Esophagus muscularis mucosa (tissue), 4 donors: ENCODE results near the gene RGS3. TPM values are rescaled to one million over a fixed set of nuclear protein-coding genes. Genes with fewer than 3 reads are reported as not detected.

Source experiments
- DNase-seq: peaks from one replicate; pipeline ENCODE4 v3.0.0-alpha.2; 2017; ENCODE audit errors: extremely low spot score
- H3K27ac ChIP-seq, 4 donors: fragments of 200-600 bp; sonication (generic); replicated peaks in 1 of 4; 1 replicate in 3 of 4; 2 replicates in 1 of 4; pipeline ENCODE4 v1.5.1; 2016 to 2019; ENCODE audit warnings: mild to moderate bottlenecking in 1 of 4
- H3K27me3 ChIP-seq, 4 donors: fragments of 200-600 bp; sonication (generic); one replicate each; pipeline versions ENCODE4 v1.5.1 to v1.6.0; 2016 to 2019
- H3K36me3 ChIP-seq, 4 donors: fragments of 200-600 bp; sonication (generic); one replicate each; pipeline ENCODE4 v1.5.1; 2016 to 2019
- H3K4me1 ChIP-seq, 4 donors: fragments of 200-600 bp; sonication (generic); one replicate each; pipeline ENCODE4 v1.5.1; 2016 to 2019
- H3K4me3 ChIP-seq, 4 donors: fragments of 200-600 bp; sonication (generic); 1 replicate in 2 of 4; 2 replicates in 2 of 4; pipeline ENCODE4 v1.5.1; 2016 to 2019; ENCODE audit warnings: mild to moderate bottlenecking in 4 of 4, moderate library complexity in 1 of 4
- H3K9me3 ChIP-seq, 4 donors: fragments of 200-600 bp; sonication (generic); 1 replicate in 3 of 4; 2 replicates in 1 of 4; pipeline ENCODE4 v1.5.1; 2016 to 2019
- CTCF ChIP-seq, 3 experiments: fragments of 200-600 bp in 2 of 3; fragments of 450-650 bp in 1 of 3; sonication (generic) in 2 of 3; IDR thresholded peaks; one replicate each; pipeline ENCODE4 v1.5.1; 2017 to 2019; ENCODE audit warnings: antibody characterized with exemption in 3 of 3, mild to moderate bottlenecking in 2 of 3, moderate library complexity in 1 of 3
- EP300 ChIP-seq: sonication (generic); formaldehyde crosslinking; IDR thresholded peaks from one replicate; pipeline ENCODE4 v1.6.1; 2017; ENCODE audit warnings: antibody characterized with exemption
- POLR2A ChIP-seq: fragments of 450-650 bp; IDR thresholded peaks from one replicate; pipeline ENCODE4 v1.6.1; 2017; ENCODE audit warnings: antibody characterized with exemption, moderate library complexity, mild to moderate bottlenecking, low read depth
- POLR2AphosphoS5 ChIP-seq, 2 donors: sonication (generic); formaldehyde crosslinking; IDR thresholded peaks; one replicate each; pipeline ENCODE4 v1.6.1; 2017; ENCODE audit warnings: antibody characterized with exemption in 2 of 2
- WGBS: methylation state at CpG from one replicate; pipeline ENCODE4 v1.1.5; 2018; 5-methylcytosine and 5-hydroxymethylcytosine counted together
- intact Hi-C: fragments of 100-400 bp; cut with DNase I; formaldehyde crosslinking; loops from one replicate; pipeline ENCODE4 v1.15.1; 2023
- total RNA-seq, 4 donors: library from RNA; depleted of rRNA; stranded (reverse); fragments of >200 nt; gene quantifications; one replicate each; pipeline versions ENCODE4 v1.1.0 to v1.2.1, GENCODE V29; 2016

RGS3 gene
- total RNA-seq, 4 donors from 2014 or later = 37.3 to 121 (median 68.5) TPM

- no peak for DNase-seq
- Histone ChIP-seq H3K9me3 (no peaks in the 10 kb centered on the region), H3K4me1 (peaks cover 8 to 20% (median 14%) of the 10 kb centered on the region in 4 donors), H3K36me3 (no peaks in the 10 kb centered on the region), H3K27ac (no peak overlapping the region), H3K27me3 (no peaks in the 10 kb centered on the region), H3K4me3 (no peak overlapping the region)
- intact Hi-C loops = no loop called here
- TF ChIP-seq CTCF (IDR thresholded peaks at IDR 0.05) (no peak), POLR2A (no peak), EP300 (no peak)
- 82% methylated on average over 4 of the region's 4 CpGs for WGBS
These were observed 165.1 kb downstream of the RGS3 start for GRCh38 chr9:113628621-113629020.

- intact Hi-C loops = no loop called here
- WGBS = 83% methylated on average over 11 of the region's 11 CpGs
- no peak for DNase-seq
- peaks cover 8 to 28% (median 13%) of the 10 kb centered on the region in 4 donors for H3K4me1 ChIP-seq
- no peak overlapping the region for H3K4me3 ChIP-seq
- no peaks in the 10 kb centered on the region for H3K9me3 ChIP-seq
- no peaks in the 10 kb centered on the region for H3K27me3 ChIP-seq
- TF ChIP-seq POLR2A = no peak
- TF ChIP-seq EP300 = no peak
- no peak for TF ChIP-seq CTCF (IDR thresholded peaks at IDR 0.05)
- no peak for TF ChIP-seq POLR2AphosphoS5 (IDR thresholded peaks at IDR 0.05)
- no peak overlapping the region for H3K27ac ChIP-seq
- no peaks in the 10 kb centered on the region for H3K36me3 ChIP-seq
These were observed 167.0 kb downstream of the RGS3 start for GRCh38 chr9:113630386-113631136.

DNA sequence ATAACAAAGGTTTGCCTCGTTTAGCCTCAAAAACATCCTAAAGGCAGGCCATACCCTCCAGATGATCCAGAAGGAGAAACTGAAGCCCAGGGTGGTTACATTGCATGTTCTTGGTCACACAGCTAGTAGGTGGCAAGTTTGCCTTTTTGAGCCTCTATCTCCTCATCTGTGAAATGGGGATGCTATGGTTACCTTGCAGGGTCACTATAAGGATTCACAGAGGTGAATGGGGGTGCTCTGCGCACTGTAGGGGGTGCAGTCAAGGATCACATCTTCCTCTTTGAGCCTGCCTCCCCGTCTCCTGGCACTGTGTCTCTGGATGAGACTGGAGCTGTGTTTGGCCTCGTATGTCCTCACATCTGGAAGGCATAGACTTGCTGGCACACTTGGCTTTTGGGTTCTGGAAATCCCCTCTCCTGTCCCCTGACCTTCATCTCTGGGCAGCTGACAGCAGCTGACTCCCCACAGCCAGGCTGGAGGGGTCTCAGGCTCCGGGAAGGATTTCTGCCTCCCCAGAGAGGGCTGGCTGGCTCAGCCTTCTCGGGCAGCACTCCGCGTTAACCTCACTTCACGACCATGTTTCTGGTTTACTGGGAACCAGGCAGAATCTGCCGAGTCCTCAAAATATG lies 167.7 kb downstream of the RGS3 start:
- Histone ChIP-seq H3K9me3 (no peaks in the 10 kb centered on the region), H3K27ac (no peak overlapping the region), H3K27me3 (no peaks in the 10 kb centered on the region), H3K4me3 (no peak overlapping the region), H3K4me1 (peaks cover 8 to 28% (median 13%) of the 10 kb centered on the region in 4 donors), H3K36me3 (no peaks in the 10 kb centered on the region)
- no peak for DNase-seq
- intact Hi-C loops = no loop called here
- TF ChIP-seq POLR2AphosphoS5 (IDR thresholded peaks at IDR 0.05) (no peak), EP300 (no peak), CTCF (IDR thresholded peaks at IDR 0.05) (no peak), POLR2A (no peak)
- 94% methylated on average over 3 of the region's 10 CpGs for WGBS

DNA sequence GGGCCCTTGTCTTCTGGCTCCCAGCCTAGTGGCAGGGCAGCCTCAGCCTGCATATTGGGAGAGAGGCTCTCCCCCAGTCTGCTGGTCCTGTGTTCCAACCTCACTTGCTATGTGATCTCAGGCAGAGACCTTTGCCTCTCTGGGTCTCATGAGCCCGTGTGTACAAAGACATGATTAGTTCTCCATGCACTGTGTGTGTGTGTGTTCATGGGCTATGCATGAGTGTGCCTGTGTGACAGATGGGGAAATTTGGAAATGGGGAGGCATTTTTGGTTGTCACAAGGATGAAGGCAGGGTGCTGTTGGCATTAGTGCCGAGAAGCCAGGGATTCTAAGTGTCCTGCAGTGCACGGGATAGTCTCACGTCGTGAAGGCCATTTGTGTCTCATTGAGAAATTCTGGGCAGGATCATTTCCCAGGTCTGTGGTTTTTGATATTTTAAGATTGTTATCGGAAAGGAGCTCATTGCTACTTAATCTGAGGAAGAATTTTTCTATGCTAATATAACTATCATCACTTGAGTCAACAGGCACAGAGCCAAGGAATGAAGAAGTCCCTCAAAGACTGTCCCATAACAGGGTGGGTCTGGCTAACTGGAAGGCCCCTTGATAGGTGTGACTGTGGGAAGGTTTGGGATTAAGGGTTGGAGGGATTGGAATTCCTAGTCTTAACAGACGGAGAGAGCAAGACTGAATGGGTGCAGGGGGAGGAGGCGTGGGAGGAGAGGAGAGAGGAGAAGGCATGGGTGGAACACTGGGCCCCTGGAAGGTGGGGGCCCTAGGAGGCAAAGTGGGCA lies 168.5 kb downstream of the RGS3 start:
- intact Hi-C loops = no loop called here

More for the DNA sequence above, 168.5 kb downstream of the RGS3 start:
- no peaks in the 10 kb centered on the region for H3K9me3 ChIP-seq
- 74% methylated on average over 8 of the region's 8 CpGs for WGBS
- no peak for DNase-seq
- peaks cover 2 to 22% (median 7%) of the 10 kb centered on the region in 4 donors for H3K4me1 ChIP-seq
- H3K4me3 ChIP-seq = no peak overlapping the region
- TF ChIP-seq POLR2A (no peak), CTCF (IDR thresholded peaks at IDR 0.05) (no peak), EP300 (no peak), POLR2AphosphoS5 (IDR thresholded peaks at IDR 0.05) (no peak)
- no peaks in the 10 kb centered on the region for H3K36me3 ChIP-seq
- H3K27ac ChIP-seq = no peak overlapping the region
- H3K27me3 ChIP-seq = no peaks in the 10 kb centered on the region
